OCI-LY1 (cell line): ENCODE data around the gene DDHD1.

Experiments used
- H2AFZ ChIP-seq: fragments of 200-600 bp; sonication (generic), shearing (Covaris generic); 2 replicates; pipeline ENCODE4 v1.6.0; 2014; ENCODE audit warnings: antibody characterized with exemption, mild to moderate bottlenecking, low read length
- H3F3A ChIP-seq: fragments of 200-600 bp; sonication (generic), shearing (Covaris generic); 2 replicates; pipeline ENCODE4 v1.6.0; 2014; ENCODE audit warnings: mild to moderate bottlenecking, antibody characterized with exemption, low read length, moderate library complexity; ENCODE audit not compliant: insufficient read depth
- H3K27ac ChIP-seq: fragments of 200-600 bp; sonication (generic); 2 replicates; pipeline ENCODE4 v1.5.1; 2014; ENCODE audit warnings: low read length, mixed run types, mild to moderate bottlenecking, low read depth; ENCODE audit not compliant: poor library complexity, severe bottlenecking
- H3K27me3 ChIP-seq: fragments of 200-600 bp; sonication (generic); 2 replicates; pipeline ENCODE4 v1.6.0; 2014; ENCODE audit warnings: antibody characterized with exemption, mild to moderate bottlenecking, low read length, moderate library complexity; ENCODE audit not compliant: insufficient read depth
- H3K36me3 ChIP-seq: fragments of 200-600 bp; sonication (generic); 2 replicates; pipeline ENCODE4 v1.6.1; 2014; ENCODE audit warnings: mild to moderate bottlenecking, antibody characterized with exemption, low read length, moderate library complexity, mixed read lengths; ENCODE audit not compliant: insufficient read depth
- H3K4me1 ChIP-seq: fragments of 200-600 bp; sonication (generic); 2 replicates; pipeline ENCODE4 v1.5.1; 2014; ENCODE audit warnings: mild to moderate bottlenecking, low read length, moderate library complexity; ENCODE audit not compliant: insufficient read depth, severe bottlenecking
- H3K4me2 ChIP-seq: fragments of 200-600 bp; sonication (generic), shearing (Covaris generic); 2 replicates; pipeline ENCODE4 v1.6.1; 2014; ENCODE audit warnings: low read length
- H3K4me3 ChIP-seq: fragments of 200-600 bp; sonication (generic); 2 replicates; pipeline ENCODE4 v1.5.1; 2014; ENCODE audit warnings: low read length, low read depth, mild to moderate bottlenecking, mixed read lengths; ENCODE audit not compliant: poor library complexity, severe bottlenecking
- H3K79me2 ChIP-seq: fragments of 200-600 bp; shearing (Covaris generic); 2 replicates; pipeline ENCODE4 v1.6.1; 2016; ENCODE audit warnings: mixed run types, low read length, mixed read lengths; ENCODE audit not compliant: insufficient read depth
- H3K9ac ChIP-seq: fragments of 200-600 bp; sonication (generic), shearing (Covaris generic); 2 replicates; pipeline ENCODE4 v1.6.1; 2014; ENCODE audit warnings: mild to moderate bottlenecking, low read length, mixed read lengths
- H3K9me2 ChIP-seq: fragments of 200-600 bp; sonication (generic), shearing (Covaris generic); 2 replicates; pipeline ENCODE4 v1.6.1; 2014; ENCODE audit warnings: low read depth, mild to moderate bottlenecking, low read length, mixed read lengths
- H3K9me3 ChIP-seq: fragments of 200-600 bp; shearing (Covaris generic); 2 replicates; pipeline ENCODE4 v1.6.1; 2014; ENCODE audit warnings: low read length, mixed read lengths
- H4K20me1 ChIP-seq: fragments of 200-600 bp; sonication (generic), shearing (Covaris generic); 2 replicates; pipeline ENCODE4 v1.6.0; 2016; ENCODE audit warnings: mild to moderate bottlenecking, low read length; ENCODE audit not compliant: insufficient read depth
- CTCF ChIP-seq: fragments of 200-600 bp; sonication (generic), shearing (Covaris generic); IDR thresholded peaks from 2 replicates; pipeline ENCODE4 v1.5.1; 2017; ENCODE audit warnings: mild to moderate bottlenecking, antibody characterized with exemption, low read length, moderate library complexity, mixed read lengths
- EZH2 ChIP-seq: fragments of 200-600 bp; sonication (generic), shearing (Covaris generic); IDR thresholded peaks from 2 replicates; pipeline ENCODE4 v1.8.0; 2017; ENCODE audit warnings: borderline replicate concordance, mixed run types, mild to moderate bottlenecking, antibody characterized with exemption, low read length, moderate library complexity, mixed read lengths

Gene DDHD1

GRCh38 chr14:52987514-52987913 lies 165.6 kb downstream of the DDHD1 start:
- Histone ChIP-seq H3K4me2 (no peak overlapping the region), H3K9me3 (no peaks in the 10 kb centered on the region), H3F3A (no peaks in the 10 kb centered on the region), H3K4me3 (no peak overlapping the region), H4K20me1 (no peaks in the 10 kb centered on the region), H3K4me1 (no peaks in the 10 kb centered on the region), H3K79me2 (no peaks in the 10 kb centered on the region), H3K9me2 (no peaks in the 10 kb centered on the region), H3K9ac (no peak overlapping the region), H2AFZ (no peak overlapping the region), H3K36me3 (no peaks in the 10 kb centered on the region), H3K27me3 (no peaks in the 10 kb centered on the region), H3K27ac (no peak overlapping the region)
- TF ChIP-seq CTCF (no peak), EZH2 (no peak)

- no peak overlapping the region for H3K4me2 ChIP-seq
- H3F3A ChIP-seq, result no peaks in the 10 kb centered on the region
- no peaks in the 10 kb centered on the region for H3K79me2 ChIP-seq
- no peak overlapping the region for H3K27ac ChIP-seq
- H3K9ac ChIP-seq, result no peak overlapping the region
- no peak overlapping the region for H2AFZ ChIP-seq
- no peaks in the 10 kb centered on the region for H3K27me3 ChIP-seq
- no peaks in the 10 kb centered on the region for H3K9me3 ChIP-seq
- H3K4me1 ChIP-seq, result no peaks in the 10 kb centered on the region
- H3K36me3 ChIP-seq, result no peaks in the 10 kb centered on the region
- H4K20me1 ChIP-seq, result no peaks in the 10 kb centered on the region
- TF ChIP-seq CTCF (no peak), EZH2 (no peak)
- H3K9me2 ChIP-seq, result no peaks in the 10 kb centered on the region
- H3K4me3 ChIP-seq, result no peak overlapping the region
These were observed 166.1 kb downstream of the DDHD1 start for GRCh38 chr14:52987042-52987441.
